Osteoblast (primary cell): ENCODE results near the gene CSPG5. TPM values are rescaled to one million over a fixed set of nuclear protein-coding genes. Genes with fewer than 3 reads are reported as not detected.

ENCODE experiments used
- DNase-seq: peaks from one replicate; pipeline ENCODE4 v3.0.0; 2011; ENCODE audit warnings: low spot score, mixed read lengths; ENCODE audit not compliant: insufficient read length; ENCODE audit errors: missing footprints
- H2AFZ ChIP-seq: 2 replicates; pipeline ENCODE4 v1.6.0; 2011; ENCODE audit warnings: mild to moderate bottlenecking, low read length
- H3K27ac ChIP-seq: 2 replicates; pipeline ENCODE4 v1.5.1; 2011; ENCODE audit warnings: mild to moderate bottlenecking, low read depth, low read length, moderate library complexity
- H3K27me3 ChIP-seq: 2 replicates; pipeline ENCODE4 v1.6.0; 2012; ENCODE audit warnings: mild to moderate bottlenecking, control low read depth, inconsistent platforms, low read length, moderate library complexity; ENCODE audit not compliant: insufficient read depth
- H3K36me3 ChIP-seq: 2 replicates; pipeline ENCODE4 v1.5.1; 2011; ENCODE audit warnings: mild to moderate bottlenecking, low read length, control low read depth, moderate library complexity; ENCODE audit not compliant: insufficient read depth
- H3K4me1 ChIP-seq: 2 replicates; pipeline ENCODE4 v1.5.1; 2011; ENCODE audit warnings: mild to moderate bottlenecking, low read length, control low read depth, moderate library complexity; ENCODE audit not compliant: insufficient read depth
- H3K4me2 ChIP-seq: 2 replicates; pipeline ENCODE4 v1.6.0; 2011; ENCODE audit warnings: mild to moderate bottlenecking, low read length; ENCODE audit not compliant: insufficient read depth
- H3K4me3 ChIP-seq: fragments of 200-600 bp; sonication (generic); 3 replicates; pipeline ENCODE4 v1.5.1; 2012; ENCODE audit warnings: mild to moderate bottlenecking, low read length, inconsistent platforms; ENCODE audit not compliant: insufficient read depth
- H3K79me2 ChIP-seq: 2 replicates; pipeline ENCODE4 v1.6.0; 2012; ENCODE audit warnings: mild to moderate bottlenecking, low read length, control low read depth, inconsistent platforms; ENCODE audit not compliant: insufficient read depth
- H3K9me3 ChIP-seq: 2 replicates; pipeline ENCODE4 v1.5.1; 2011; ENCODE audit warnings: low read depth, low read length, control low read depth
- H4K20me1 ChIP-seq: 2 replicates; pipeline ENCODE4 v1.6.0; 2012; ENCODE audit warnings: mild to moderate bottlenecking, low read length, control low read depth; ENCODE audit not compliant: insufficient read depth
- CTCF ChIP-seq: IDR thresholded peaks from 2 replicates; pipeline ENCODE4 v1.5.1; 2011; ENCODE audit warnings: mild to moderate bottlenecking, low read depth, low read length, moderate library complexity; ENCODE audit errors: extremely low read depth
- total RNA-seq: library from RNA; depleted of rRNA; stranded (reverse); fragments of >200 nt; gene quantifications from 2 replicates; pipeline ENCODE4 v1.2.3, GENCODE V29; 2012

CSPG5 gene
- total RNA-seq, 1 donor: under 0.01 TPM

GRCh38 chr3:47578119-47578632 lies 489 bp downstream of the CSPG5 start:
- no peak for DNase-seq
- Histone ChIP-seq H3K79me2 (no peaks in the 10 kb centered on the region), H3K27ac (no peak overlapping the region), H3K4me2 (peak overlapping the region; percentile 74), H3K36me3 (no peaks in the 10 kb centered on the region), H4K20me1 (peaks cover 4% of the 10 kb centered on the region), H2AFZ (no peak overlapping the region), H3K27me3 (peaks cover 53% of the 10 kb centered on the region), H3K4me3 (peak overlapping the region; percentile 58), H3K4me1 (no peaks in the 10 kb centered on the region), H3K9me3 (no peaks in the 10 kb centered on the region)
- no peak for TF ChIP-seq CTCF

GRCh38 chr3:47577583-47578118 lies 1.0 kb downstream of the CSPG5 start:
- H3K9me3 ChIP-seq: no peaks in the 10 kb centered on the region
- no peaks in the 10 kb centered on the region for H3K36me3 ChIP-seq
- no peaks in the 10 kb centered on the region for H3K4me1 ChIP-seq
- no peak overlapping the region for H3K27ac ChIP-seq
- no peak for TF ChIP-seq CTCF
- H3K27me3 ChIP-seq: peaks cover 53% of the 10 kb centered on the region
- DNase-seq: peak; percentile 95
- H3K4me3 ChIP-seq: peak overlapping the region; percentile 51
- peak overlapping the region; percentile 35 for H2AFZ ChIP-seq
- peaks cover 4% of the 10 kb centered on the region for H4K20me1 ChIP-seq
- H3K4me2 ChIP-seq: peak overlapping the region; percentile 74
- H3K79me2 ChIP-seq: no peaks in the 10 kb centered on the region

- Histone ChIP-seq H3K4me1 (no peaks in the 10 kb centered on the region), H3K4me2 (no peak overlapping the region), H2AFZ (no peak overlapping the region), H3K27me3 (peaks cover 40% of the 10 kb centered on the region), H3K9me3 (no peaks in the 10 kb centered on the region), H3K36me3 (no peaks in the 10 kb centered on the region), H3K27ac (no peak overlapping the region), H4K20me1 (no peaks in the 10 kb centered on the region), H3K4me3 (no peak overlapping the region), H3K79me2 (no peaks in the 10 kb centered on the region)
- no peak for TF ChIP-seq CTCF
- peak; percentile 80 for DNase-seq
Observed at GRCh38 chr3:47573190-47574172, 5.2 kb downstream of the CSPG5 start.
